Dendritic cell treated with granulocyte-macrophage colony-stimulating factor and Interleukin-4, amounts not matched to agents 40 ng/mL and 50 ng/mL, for 4 days (primary cell): ENCODE data around the gene PGBD2.
"Not testable (repeated sequence)": the region's sequence is repeated elsewhere in the genome, so short reads cannot be mapped to it uniquely, and the experiment has no call there.

Experiments
- H3K27ac Mint-ChIP-seq: one replicate; pipeline ENCODE4 v1.8.0; 2022; ENCODE audit warnings: mild to moderate bottlenecking, mixed read lengths
- H3K27me3 Mint-ChIP-seq: one replicate; pipeline ENCODE4 v1.8.0; 2022; ENCODE audit warnings: mild to moderate bottlenecking, mixed read lengths
- H3K36me3 Mint-ChIP-seq: one replicate; pipeline ENCODE4 v1.8.0; 2022; ENCODE audit warnings: low read depth, mixed read lengths
- H3K4me1 Mint-ChIP-seq: one replicate; pipeline ENCODE4 v1.8.0; 2022; ENCODE audit warnings: low read depth, mixed read lengths
- H3K4me3 Mint-ChIP-seq: one replicate; pipeline ENCODE4 v1.8.0; 2022; ENCODE audit warnings: mild to moderate bottlenecking, moderate library complexity, mixed read lengths
- H3K9me3 Mint-ChIP-seq: one replicate; pipeline ENCODE4 v1.8.0; 2022; ENCODE audit warnings: mixed read lengths
- intact Hi-C: fragments of 100-400 bp; cut with micrococcal nuclease; formaldehyde crosslinking; loops from one replicate; pipeline ENCODE4 v1.15.0; 2022

The PGBD2 gene

DNA sequence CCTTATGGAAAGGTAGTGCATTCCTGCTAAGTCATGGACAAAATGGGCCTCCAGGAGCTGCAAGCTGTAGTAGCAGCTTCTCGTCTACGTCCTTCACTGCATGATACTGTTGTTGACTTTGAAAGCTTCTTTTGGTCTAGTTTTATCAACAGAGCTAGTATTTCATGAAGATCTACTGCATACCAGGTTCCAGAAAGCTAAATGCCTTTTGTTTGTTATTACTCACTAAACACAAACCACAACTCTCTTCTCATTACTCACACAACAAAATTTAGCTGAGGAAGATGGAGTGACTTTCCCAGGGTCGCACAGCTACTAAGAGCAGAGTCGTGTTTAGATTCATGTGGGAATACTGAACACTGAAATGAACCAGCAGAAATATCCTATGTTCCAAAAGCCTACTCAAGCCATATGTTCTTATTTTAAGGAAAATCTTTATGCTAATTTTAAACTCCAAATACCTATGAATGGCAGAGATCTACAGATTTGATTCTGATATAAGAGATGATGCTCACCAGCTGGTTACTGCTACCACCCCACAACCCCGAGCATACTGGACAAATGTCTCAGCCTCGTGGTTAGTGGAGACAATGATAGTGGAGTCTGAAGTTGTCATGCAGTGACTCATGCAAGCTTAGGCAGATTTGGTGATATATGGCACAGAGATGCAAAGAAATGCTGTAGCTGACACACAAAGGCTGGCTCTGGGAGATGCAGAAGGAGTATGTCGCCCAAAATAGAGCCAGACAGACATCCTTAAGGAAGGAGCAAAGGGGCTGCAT is 20.6 kb downstream of the PGBD2 start:
- Mint-ChIP-seq H3K4me1 (peaks cover 50% of the 10 kb centered on the region), H3K27ac (no peak overlapping the region), H3K4me3 (no peak overlapping the region)

DNA sequence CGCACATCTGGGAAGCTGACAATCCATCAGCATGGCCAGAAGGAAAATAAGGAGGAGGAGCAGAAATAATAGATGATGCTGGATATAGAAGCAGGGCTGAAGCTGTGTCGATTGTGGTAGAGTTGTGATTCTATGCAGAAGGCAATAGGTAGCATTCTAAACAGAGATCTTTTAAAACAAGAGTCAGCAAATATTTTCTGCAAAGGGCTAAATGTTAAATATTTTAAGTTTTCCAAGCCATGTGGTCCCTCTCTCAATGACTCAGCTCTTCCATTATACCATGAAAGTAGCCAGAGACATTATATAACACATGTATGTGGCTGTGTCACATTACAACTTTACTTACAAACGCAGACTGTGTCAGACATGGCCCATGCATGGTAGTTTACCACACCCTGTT is 21.2 kb downstream of the PGBD2 start:
- Mint-ChIP-seq H3K36me3 (peaks cover 17% of the 10 kb centered on the region), H3K4me1 (peaks cover 50% of the 10 kb centered on the region)
- H3K27ac Mint-ChIP-seq, H3K4me3 Mint-ChIP-seq, H3K9me3 Mint-ChIP-seq, intact Hi-C loops, H3K27me3 Mint-ChIP-seq: not testable (repeated sequence)

More for the DNA sequence above, 20.6 kb downstream of the PGBD2 start:
- intact Hi-C loops = no loop called here
- Mint-ChIP-seq H3K36me3 (peaks cover 24% of the 10 kb centered on the region), H3K27me3 (no peaks in the 10 kb centered on the region), H3K9me3 (no peaks in the 10 kb centered on the region)

DNA sequence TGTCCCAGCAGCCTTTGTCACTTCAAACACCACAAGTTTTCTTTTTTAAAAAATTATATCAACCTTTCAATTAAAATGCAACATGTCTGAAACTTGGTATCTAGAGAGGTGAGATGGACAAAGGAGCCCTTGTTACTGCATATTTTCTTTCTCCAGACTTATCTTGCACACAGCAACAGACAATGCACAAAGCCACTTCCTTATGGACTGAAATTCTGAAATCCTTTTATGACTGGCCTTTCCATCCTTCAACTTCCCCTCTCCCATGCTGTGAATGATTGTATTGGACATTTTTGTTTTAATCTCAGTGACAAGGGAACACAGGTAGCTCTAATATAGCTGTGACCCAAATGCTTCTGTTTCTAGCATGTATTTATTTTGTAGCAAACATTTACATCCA is 22.1 kb downstream of the PGBD2 start:
- H3K36me3 Mint-ChIP-seq, H3K9me3 Mint-ChIP-seq: not testable (repeated sequence)
- H3K4me1 Mint-ChIP-seq = peaks cover 48% of the 10 kb centered on the region

DNA sequence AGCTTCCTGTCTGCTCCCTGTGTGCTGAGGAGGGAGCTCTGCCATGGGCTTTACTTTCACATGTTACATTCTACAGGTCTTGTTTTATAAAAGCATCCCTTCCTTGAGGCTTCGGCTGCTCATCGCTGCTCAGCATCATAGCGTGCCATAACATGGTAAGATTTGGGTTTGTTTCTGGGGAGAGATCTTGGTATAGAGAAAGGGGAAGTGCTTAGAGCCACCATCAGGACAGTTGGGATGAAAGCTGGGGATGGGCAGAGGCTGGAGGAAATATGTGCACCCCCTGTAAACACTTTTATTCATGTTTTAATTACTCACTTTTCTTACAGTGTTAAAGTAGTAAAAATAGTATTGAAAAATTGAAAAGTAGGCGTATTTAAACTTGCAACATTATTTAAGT is 24.0 kb downstream of the PGBD2 start:
- H3K27me3 Mint-ChIP-seq, H3K36me3 Mint-ChIP-seq, H3K4me3 Mint-ChIP-seq, H3K9me3 Mint-ChIP-seq, intact Hi-C loops, H3K27ac Mint-ChIP-seq: not testable (repeated sequence)
- peaks cover 32% of the 10 kb centered on the region for H3K4me1 Mint-ChIP-seq

More for the DNA sequence above, 22.1 kb downstream of the PGBD2 start:
- intact Hi-C loops, H3K4me3 Mint-ChIP-seq, H3K27me3 Mint-ChIP-seq: not testable (repeated sequence)
- H3K27ac Mint-ChIP-seq = peak overlapping the region; percentile 53

DNA sequence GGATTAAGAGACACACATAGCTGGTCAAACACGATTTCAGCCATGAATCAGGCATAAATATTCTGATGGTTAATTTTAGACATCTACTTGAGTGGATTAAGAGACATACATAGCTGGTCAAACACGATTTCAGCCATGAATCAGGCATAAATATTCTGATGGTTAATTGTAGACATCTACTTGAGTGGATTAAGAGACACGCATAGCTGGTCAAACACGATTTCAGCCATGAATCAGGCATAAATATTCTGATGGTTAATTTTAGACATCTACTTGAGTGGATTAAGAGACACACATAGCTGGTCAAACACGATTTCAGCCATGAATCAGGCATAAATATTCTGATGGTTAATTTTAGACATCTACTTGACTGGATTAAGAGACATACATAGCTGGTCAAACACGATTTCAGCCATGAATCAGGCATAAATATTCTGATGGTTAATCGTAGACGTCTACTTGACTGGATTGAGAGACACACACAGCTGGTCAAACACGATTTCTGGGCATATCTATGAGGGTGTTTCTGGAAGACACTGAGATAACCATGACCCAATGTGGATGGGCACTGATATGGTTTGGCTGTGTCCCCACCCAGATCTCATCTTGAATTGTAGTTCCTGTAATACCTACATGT is 32.3 kb downstream of the PGBD2 start:
- intact Hi-C loops, H3K27me3 Mint-ChIP-seq, H3K9me3 Mint-ChIP-seq, H3K27ac Mint-ChIP-seq, H3K36me3 Mint-ChIP-seq, H3K4me1 Mint-ChIP-seq, H3K4me3 Mint-ChIP-seq: not testable (repeated sequence)

DNA sequence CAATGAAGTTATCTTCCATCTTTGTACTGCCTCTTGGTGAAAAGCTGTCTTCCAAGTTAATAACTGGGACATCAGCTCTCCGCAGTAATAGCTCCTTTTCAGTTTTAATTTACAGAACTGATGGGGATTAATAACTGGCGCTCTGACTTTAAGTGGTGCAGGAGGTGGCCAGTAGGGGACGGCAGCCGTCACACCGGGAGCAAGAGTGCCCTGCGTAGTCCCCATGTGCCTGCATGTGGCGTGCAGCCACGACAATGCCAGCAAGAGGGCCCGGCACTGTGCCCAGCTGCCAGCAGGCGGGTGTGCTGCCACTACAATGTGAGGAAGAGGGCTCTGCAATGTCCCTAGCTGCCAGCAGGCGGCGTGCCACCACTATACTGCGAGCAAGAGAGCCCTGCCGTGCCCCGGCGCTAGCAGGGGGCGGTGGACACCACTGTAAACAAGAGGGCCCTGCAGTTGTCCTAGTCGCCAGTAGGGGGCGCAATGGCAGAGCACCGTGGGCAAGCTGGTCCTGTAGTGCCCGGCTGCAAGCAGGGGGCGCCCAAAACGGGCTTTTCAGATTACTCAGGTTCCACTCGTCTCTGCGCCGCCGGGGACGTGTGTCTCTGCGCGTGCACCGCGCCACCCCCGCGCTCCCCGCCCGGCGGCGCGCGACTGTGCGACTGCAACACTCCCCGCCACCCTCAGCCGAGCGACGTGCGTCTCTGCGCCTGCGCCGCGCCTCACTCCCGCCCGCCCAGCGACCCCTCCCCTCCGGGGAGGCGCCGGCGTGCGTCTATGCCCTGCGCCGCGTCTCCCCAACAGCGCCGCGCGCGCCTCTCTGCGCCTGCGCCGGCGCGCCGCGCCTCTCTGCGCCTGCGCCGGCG is 38.3 kb downstream of the PGBD2 start:
- H3K36me3 Mint-ChIP-seq, H3K27me3 Mint-ChIP-seq, intact Hi-C loops, H3K9me3 Mint-ChIP-seq, H3K27ac Mint-ChIP-seq, H3K4me3 Mint-ChIP-seq, H3K4me1 Mint-ChIP-seq: not testable (repeated sequence)

DNA sequence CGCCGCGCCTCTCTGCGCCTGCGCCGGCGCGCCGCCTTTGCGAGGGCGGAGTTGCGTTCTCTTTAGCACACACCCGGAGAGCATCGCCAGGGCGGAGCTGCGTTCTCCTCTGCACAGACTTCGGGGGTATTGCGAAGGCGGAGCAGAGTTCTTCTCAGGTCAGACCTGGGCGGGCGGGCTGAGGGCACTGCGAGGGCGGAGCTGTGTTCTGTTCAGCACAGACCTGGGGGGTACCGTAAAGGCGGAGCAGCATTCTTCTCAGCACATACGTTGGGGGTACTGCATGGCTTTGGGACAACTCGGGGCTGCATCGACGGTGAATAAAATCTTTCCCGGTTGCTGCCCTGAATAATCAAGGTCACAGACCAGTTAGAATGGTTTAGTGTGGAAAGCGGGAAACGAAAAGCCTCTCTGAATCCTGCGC is 39.0 kb downstream of the PGBD2 start:
- H3K4me1 Mint-ChIP-seq, H3K27ac Mint-ChIP-seq, H3K27me3 Mint-ChIP-seq, H3K36me3 Mint-ChIP-seq, H3K9me3 Mint-ChIP-seq, H3K4me3 Mint-ChIP-seq, intact Hi-C loops: not testable (repeated sequence)

DNA sequence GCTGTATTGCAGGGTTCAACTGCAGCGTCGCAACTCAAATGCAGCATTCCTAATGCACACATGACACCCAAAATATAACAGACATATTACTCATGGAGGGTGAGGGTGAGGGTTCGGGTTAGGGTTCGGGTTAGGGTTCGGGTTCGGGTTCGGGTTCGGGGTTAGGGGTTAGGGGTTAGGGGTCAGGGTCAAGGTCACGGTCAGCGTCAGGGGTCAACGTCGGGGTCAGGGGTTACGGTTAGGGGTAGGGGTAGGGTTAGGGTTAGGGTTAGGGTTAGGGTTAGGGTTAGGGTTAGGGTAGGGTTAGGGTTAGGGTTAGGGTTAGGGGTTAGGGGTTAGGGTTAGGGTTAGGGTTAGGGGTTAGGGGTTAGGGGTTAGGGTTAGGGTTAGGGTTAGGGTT is 39.4 kb downstream of the PGBD2 start:
- H3K4me3 Mint-ChIP-seq, H3K9me3 Mint-ChIP-seq, H3K4me1 Mint-ChIP-seq, H3K27me3 Mint-ChIP-seq, intact Hi-C loops, H3K27ac Mint-ChIP-seq, H3K36me3 Mint-ChIP-seq: not testable (repeated sequence)

DNA sequence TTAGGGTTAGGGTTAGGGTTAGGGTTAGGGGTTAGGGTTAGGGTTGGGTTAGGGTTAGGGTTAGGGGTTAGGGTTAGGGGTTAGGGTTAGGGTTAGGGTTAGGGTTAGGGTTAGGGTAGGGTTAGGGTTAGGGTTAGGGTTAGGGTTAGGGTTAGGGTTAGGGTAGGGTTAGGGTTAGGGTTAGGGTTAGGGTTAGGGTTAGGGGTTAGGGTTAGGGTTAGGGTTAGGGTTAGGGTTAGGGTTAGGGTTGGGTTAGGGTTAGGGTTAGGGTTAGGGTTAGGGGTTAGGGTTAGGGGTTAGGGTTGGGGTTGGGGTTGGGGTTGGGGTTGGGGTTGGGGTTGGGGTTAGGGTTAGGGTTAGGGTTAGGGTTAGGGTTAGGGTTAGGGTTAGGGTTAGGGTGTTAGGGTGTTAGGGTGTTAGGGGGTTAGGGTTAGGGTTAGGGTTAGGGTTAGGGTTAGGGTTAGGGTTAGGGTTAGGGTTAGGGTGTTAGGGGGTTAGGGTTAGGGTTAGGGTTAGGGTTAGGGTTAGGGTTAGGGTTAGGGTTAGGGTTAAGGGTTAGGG is 39.9 kb downstream of the PGBD2 start:
- H3K27ac Mint-ChIP-seq, H3K9me3 Mint-ChIP-seq, intact Hi-C loops, H3K4me3 Mint-ChIP-seq, H3K4me1 Mint-ChIP-seq, H3K36me3 Mint-ChIP-seq, H3K27me3 Mint-ChIP-seq: not testable (repeated sequence)
